CD4-positive, alpha-beta T cell (primary cell): Measurements from ENCODE around the gene ESYT2. TPM values are rescaled to one million over a fixed set of nuclear protein-coding genes. Genes with fewer than 3 reads are reported as not detected.
"Not testable (repeated sequence)": the region's sequence is repeated elsewhere in the genome, so short reads cannot be mapped to it uniquely, and the experiment has no call there.

ENCODE experiments used
- ATAC-seq: fragments of 200-7000 bp; cut with Tn5 transposase; one replicate; pipeline ENCODE4 v1.10.0; 2022; ENCODE audit warnings: mild to moderate bottlenecking; ENCODE audit not compliant: poor library complexity
- CTCF ChIA-PET: fragments of 350-600 bp; sonication (Branson Sonifier 250); formaldehyde crosslinking; loops from one replicate; lab custom pipeline; 2021; ENCODE audit warnings: antibody characterized with exemption, inconsistent platforms; lab: Charles Lee
- POLR2A ChIA-PET: fragments of 350-600 bp; sonication (Branson Sonifier 250); formaldehyde crosslinking; loops from one replicate; lab custom pipeline; 2021; ENCODE audit warnings: antibody characterized with exemption, inconsistent platforms; lab: Charles Lee
- DNase-seq, 14 experiments: peaks; one replicate each; pipeline ENCODE4 v3.0.0-alpha.2; 2013 to 2020; ENCODE audit warnings: mixed read lengths in 2 of 14
- H3K27ac ChIP-seq, 2 donors: one replicate each; pipeline versions ENCODE4 v1.5.1 to v1.7.0; 2013; ENCODE audit warnings: low read length in 2 of 2, low read depth in 1 of 2, mild to moderate bottlenecking in 1 of 2
- H3K27me3 ChIP-seq, 2 experiments: 1 replicate in 1 of 2; 2 replicates in 1 of 2; pipeline versions ENCODE4 v1.6.1 to v1.7.0; 2013; ENCODE audit warnings: low read length in 2 of 2, control low read depth in 1 of 2, mild to moderate bottlenecking in 1 of 2, moderate library complexity in 1 of 2; ENCODE audit not compliant: insufficient read depth in 2 of 2, control insufficient read depth in 1 of 2
- H3K36me3 ChIP-seq: one replicate; pipeline ENCODE4 v1.6.1; 2013; ENCODE audit warnings: low read length, control low read depth; ENCODE audit not compliant: insufficient read depth
- H3K4me1 ChIP-seq: one replicate; pipeline ENCODE4 v1.6.1; 2013; ENCODE audit warnings: low read length, control low read depth; ENCODE audit not compliant: insufficient read depth
- H3K4me3 ChIP-seq: one replicate; pipeline ENCODE4 v1.5.1; 2013; ENCODE audit warnings: mild to moderate bottlenecking, low read length, moderate library complexity
- H3K9me3 ChIP-seq, 2 experiments: 1 replicate in 1 of 2; 2 replicates in 1 of 2; pipeline versions ENCODE4 v1.6.1 to v1.7.0; 2013; ENCODE audit warnings: low read length in 2 of 2, mild to moderate bottlenecking in 2 of 2, control low read depth in 1 of 2, moderate library complexity in 1 of 2; ENCODE audit not compliant: control insufficient read depth in 1 of 2, insufficient read depth in 1 of 2
- H3K27ac Mint-ChIP-seq: one replicate; pipeline ENCODE4 v1.8.0; 2020; ENCODE audit warnings: mixed read lengths
- H3K27me3 Mint-ChIP-seq: one replicate; pipeline ENCODE4 v1.8.0; 2021; ENCODE audit warnings: mixed read lengths
- H3K36me3 Mint-ChIP-seq: one replicate; pipeline ENCODE4 v1.8.0; 2021; ENCODE audit warnings: low read depth, mixed read lengths
- H3K4me1 Mint-ChIP-seq: one replicate; pipeline ENCODE4 v1.8.0; 2021; ENCODE audit warnings: low read depth, mixed read lengths
- H3K4me3 Mint-ChIP-seq: one replicate; pipeline ENCODE4 v1.8.0; 2020; ENCODE audit warnings: mild to moderate bottlenecking, mixed read lengths
- H3K9me3 Mint-ChIP-seq: one replicate; pipeline ENCODE4 v1.8.0; 2020; ENCODE audit warnings: mixed read lengths
- CTCF ChIP-seq: fragments of 200-600 bp; IDR thresholded peaks from one replicate; pipeline ENCODE4 v1.8.0; 2022; ENCODE audit warnings: antibody characterized with exemption, mild to moderate bottlenecking
- intact Hi-C, 2 experiments: fragments of 100-400 bp; cut with DNase I in 1 of 2; cut with micrococcal nuclease in 1 of 2; formaldehyde crosslinking; loops; one replicate each; pipeline versions ENCODE4 v1.15.1 to v1.9.0; 2023 to 2025; cut with DNase I, micrococcal nuclease
- total RNA-seq, 174 experiments: library from RNA in 2 of 174; stranded (reverse) in 2 of 174; gene quantifications; one replicate each; pipeline ENCODE4 v1.2.3 and lab custom pipeline; 2021 to 2026

ESYT2 gene
- total RNA-seq, 2 experiments from 2014 or later: 106 to 112 TPM

- DNase-seq: peak in 1 of 14 experiments; percentile 58
- intact Hi-C loops: no loop called here
- peak; percentile 85 for ATAC-seq
- Histone ChIP-seq H3K27me3 (no peaks in the 10 kb centered on the region), H3K4me3 (no peak overlapping the region), H3K9me3 (no peaks in the 10 kb centered on the region), H3K27ac (no peak overlapping the region), H3K4me1 (peaks cover 9% of the 10 kb centered on the region), H3K36me3 (no peaks in the 10 kb centered on the region)
- Mint-ChIP-seq H3K27ac (peak overlapping the region; percentile 43), H3K9me3 (no peaks in the 10 kb centered on the region), H3K27me3 (no peaks in the 10 kb centered on the region), H3K4me1 (peaks cover 22% of the 10 kb centered on the region), H3K36me3 (no peaks in the 10 kb centered on the region), H3K4me3 (no peak overlapping the region)
- no peak for TF ChIP-seq CTCF
- ChIA-PET CTCF (no interaction called here), POLR2A (no interaction called here)
Measured at GRCh38 chr7:158842486-158842885, 13.2 kb upstream of the ESYT2 start.

- ATAC-seq (no peak), DNase-seq (no peak)
- Mint-ChIP-seq H3K4me1 (peaks cover 14% of the 10 kb centered on the region), H3K9me3 (no peaks in the 10 kb centered on the region), H3K4me3 (no peak overlapping the region), H3K27ac (no peak overlapping the region), H3K36me3 (no peaks in the 10 kb centered on the region), H3K27me3 (no peaks in the 10 kb centered on the region)
- Histone ChIP-seq H3K4me1 (peaks cover 9% of the 10 kb centered on the region), H3K27ac (no peak overlapping the region), H3K9me3 (no peaks in the 10 kb centered on the region), H3K4me3 (no peak overlapping the region), H3K36me3 (no peaks in the 10 kb centered on the region), H3K27me3 (no peaks in the 10 kb centered on the region)
- intact Hi-C loops: no loop called here
- CTCF ChIA-PET: no interaction called here
- POLR2A ChIA-PET: no interaction called here
- no peak for TF ChIP-seq CTCF
Measured at GRCh38 chr7:158840604-158841003, 11.3 kb upstream of the ESYT2 start.

- H3K4me1 ChIP-seq: peaks cover 11% of the 10 kb centered on the region
- CTCF ChIA-PET, POLR2A ChIA-PET, H3K36me3 Mint-ChIP-seq, ATAC-seq, H3K27me3 Mint-ChIP-seq, H3K4me3 Mint-ChIP-seq, H3K27ac ChIP-seq, H3K36me3 ChIP-seq, H3K9me3 ChIP-seq, DNase-seq, H3K4me3 ChIP-seq, H3K27ac Mint-ChIP-seq, H3K27me3 ChIP-seq, intact Hi-C loops, H3K9me3 Mint-ChIP-seq: not testable (repeated sequence)
- H3K4me1 Mint-ChIP-seq: peaks cover 14% of the 10 kb centered on the region
Measured at GRCh38 chr7:158839177-158839576, 9.9 kb upstream of the ESYT2 start.
